Fibroblast of the aortic adventitia (primary cell): Measurements from ENCODE around the gene SLC15A1. TPM values are rescaled to one million over a fixed set of nuclear protein-coding genes. Genes with fewer than 3 reads are reported as not detected.

Source experiments
- DNase-seq: peaks from one replicate; pipeline ENCODE4 v3.0.0-alpha.2; 2010; ENCODE audit warnings: low read depth
- H3K4me3 ChIP-seq: 2 replicates; pipeline ENCODE4 v1.5.1; 2011; ENCODE audit warnings: low read depth, mild to moderate bottlenecking, control low read depth, low read length, moderate library complexity
- CTCF ChIP-seq: IDR thresholded peaks from 2 replicates; pipeline ENCODE4 v1.5.1; 2011; ENCODE audit warnings: mild to moderate bottlenecking, low read length, control low read depth, inconsistent platforms; ENCODE audit not compliant: insufficient read depth
- total RNA-seq: library from RNA; depleted of rRNA; stranded (reverse); fragments of >200 nt; gene quantifications from 2 replicates; pipeline ENCODE4 v1.2.3, GENCODE V29; 2012; ENCODE audit warnings: low replicate concordance

Gene SLC15A1
- not detected in 2 replicates for total RNA-seq

- no peak for DNase-seq
- peak within 1 kb of the TSS; percentile 9 for H3K4me3 ChIP-seq
- TF ChIP-seq CTCF, result no peak
Observed at GRCh38 chr13:98752467-98753290, at the start of gene SLC15A1. SLC15A1 (minus strand) TSS chr13:98752672; CDS start chr13:98752598, 74 bp downstream.

DNA sequence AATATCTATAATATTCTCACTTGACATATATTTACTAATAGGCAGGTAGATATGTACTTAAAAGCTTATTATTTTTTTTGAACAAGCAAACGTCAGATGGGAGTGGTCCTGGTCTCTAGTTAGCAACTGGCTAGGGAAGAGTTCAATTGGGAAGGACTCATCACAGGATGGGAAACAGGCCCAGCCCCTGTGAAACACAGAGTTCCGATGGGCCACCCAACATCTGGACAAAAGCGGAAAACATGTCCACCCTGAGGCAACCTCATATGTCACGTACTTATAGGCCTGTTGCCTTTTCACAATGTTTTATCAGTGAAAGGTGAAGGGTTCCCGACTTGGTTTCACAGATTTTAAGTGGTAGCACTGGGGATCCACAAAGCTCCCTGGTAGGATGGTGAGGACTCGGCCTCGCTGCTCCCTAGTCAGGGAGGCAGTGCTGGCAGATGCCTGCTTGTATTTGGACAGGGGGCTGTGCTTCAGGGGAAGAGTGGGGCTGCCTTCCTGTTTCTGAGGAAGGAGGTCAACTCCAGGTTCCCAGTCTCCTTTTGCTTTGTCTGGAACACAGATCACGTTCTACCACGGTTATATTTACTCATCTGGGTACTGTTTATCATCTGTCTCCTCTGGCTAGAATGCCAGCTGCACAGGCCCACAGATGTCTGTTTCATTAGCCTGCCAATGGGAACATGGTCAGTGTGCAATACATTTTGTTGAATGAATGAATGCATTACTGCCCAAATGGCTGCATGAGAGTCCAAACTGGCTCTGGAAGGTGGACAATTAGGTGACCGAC, 49.4 kb upstream of the SLC15A1 start:
- H3K4me3 ChIP-seq, result no peak overlapping the region
- no peak for DNase-seq

GRCh38 chr13:98800078-98800477, 47.6 kb upstream of the SLC15A1 start:
- DNase-seq, result no peak
- H3K4me3 ChIP-seq, result no peak overlapping the region
- TF ChIP-seq CTCF, result no peak

More for the DNA sequence above, 49.4 kb upstream of the SLC15A1 start:
- TF ChIP-seq CTCF, result no peak

- peak; percentile 97 for DNase-seq
- H3K4me3 ChIP-seq, result no peak overlapping the region
- no peak for TF ChIP-seq CTCF
Observed at GRCh38 chr13:98798849-98799645, 46.6 kb upstream of the SLC15A1 start.

- no peak for DNase-seq
- H3K4me3 ChIP-seq, result no peak overlapping the region
- TF ChIP-seq CTCF, result no peak
Observed at GRCh38 chr13:98797456-98797855, 45.0 kb upstream of the SLC15A1 start.

DNA sequence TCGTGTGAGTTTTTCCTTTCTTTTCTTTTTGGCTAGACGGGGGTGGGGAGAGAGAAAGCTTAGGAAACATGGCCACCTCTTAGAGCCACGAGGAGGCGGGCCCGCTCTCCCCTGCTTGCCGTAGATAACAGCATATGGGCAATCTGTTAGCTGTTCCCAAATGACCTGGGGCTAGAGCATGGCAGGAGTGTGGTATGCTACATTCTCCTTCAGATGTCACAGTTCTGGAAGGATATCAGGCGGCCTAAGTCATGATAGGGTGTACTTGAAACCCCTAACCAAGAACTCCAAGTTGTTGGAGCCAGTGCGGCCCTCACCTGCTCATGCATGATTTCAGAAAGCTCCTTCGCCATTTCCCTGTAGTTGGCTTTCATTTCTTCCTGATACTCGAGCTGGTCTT, 44.3 kb upstream of the SLC15A1 start:
- no peak for DNase-seq
- H3K4me3 ChIP-seq, result no peak overlapping the region
- TF ChIP-seq CTCF, result no peak
